Lower leg skin (tissue), 4 donors: ENCODE data around the gene NT5C1B. TPM values are rescaled to one million over a fixed set of nuclear protein-coding genes. Genes with fewer than 3 reads are reported as not detected.
A peak's percentile ranks its signal among the peaks of the same experiment; 100 is the strongest.

Experiments
- DNase-seq, 2 donors: peaks; one replicate each; pipeline ENCODE4 v3.0.0-alpha.2; 2019; ENCODE audit warnings: low spot score in 2 of 2
- H3K4me3 ChIP-seq: fragments of 200-600 bp; sonication (generic); 2 replicates; pipeline ENCODE4 v1.5.1; 2017; ENCODE audit warnings: mild to moderate bottlenecking, low read depth; ENCODE audit not compliant: poor library complexity, severe bottlenecking
- POLR2A ChIP-seq, 2 donors: fragments of 450-650 bp; IDR thresholded peaks; one replicate each; pipeline ENCODE4 v1.6.1; 2016 to 2017; ENCODE audit warnings: antibody characterized with exemption in 2 of 2, mild to moderate bottlenecking in 1 of 2, moderate library complexity in 1 of 2
- WGBS, 2 donors: methylation state at CpG; one replicate each; pipeline ENCODE4 v1.1.5; 2018; 5-methylcytosine and 5-hydroxymethylcytosine counted together
- intact Hi-C: fragments of 100-400 bp; cut with DNase I; formaldehyde crosslinking; loops from one replicate; pipeline ENCODE4 v1.15.0; 2023; ENCODE audit warnings: low total_unique reads
- total RNA-seq, 4 donors: library from RNA; depleted of rRNA; stranded (reverse); fragments of >200 nt; gene quantifications; one replicate each; pipeline ENCODE4 v1.1.0, GENCODE V29; 2016
- TF ChIP-seq, protein P1 (sequence below), 3 donors: fragments of 450-650 bp; IDR thresholded peaks; one replicate each; pipeline ENCODE4 v1.5.1; 2016; ENCODE audit warnings: antibody characterized with exemption in 3 of 3, mild to moderate bottlenecking in 3 of 3, moderate library complexity in 2 of 3

NT5C1B gene
- total RNA-seq, 4 donors from 2014 or later: not detected

DNA sequence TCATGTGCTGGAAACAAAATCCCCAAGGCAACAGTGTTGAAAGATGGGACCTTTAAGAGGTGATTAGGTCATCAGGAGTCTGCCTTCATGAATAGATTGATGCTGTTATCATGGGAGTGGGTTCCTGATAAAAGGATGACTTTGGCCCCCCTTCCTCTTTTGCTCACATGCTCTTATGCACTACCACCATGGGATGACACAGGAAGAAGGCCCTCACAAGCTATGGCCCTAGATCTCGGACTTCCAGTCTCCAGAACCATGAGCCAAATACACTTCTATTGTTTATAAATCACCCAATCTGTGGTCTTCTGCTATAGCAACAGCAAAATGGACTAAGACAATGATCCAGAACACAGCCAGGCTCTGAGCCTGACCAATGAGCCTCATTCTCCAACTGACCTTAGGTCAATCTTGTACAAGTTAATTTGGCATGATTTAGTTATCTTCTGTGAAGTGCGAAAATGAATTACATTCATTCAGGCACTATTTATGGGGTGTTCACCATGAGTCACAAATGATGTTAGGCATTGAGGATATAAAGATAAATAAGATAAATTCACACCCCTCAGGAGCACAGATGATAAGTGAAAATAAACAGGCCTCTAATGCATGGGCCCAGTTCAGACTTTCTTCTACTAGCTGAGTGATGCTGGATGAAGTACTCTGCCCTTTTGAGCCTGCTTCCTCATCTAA lies 37.7 kb upstream of the NT5C1B start:
- intact Hi-C loops: no loop called here
- WGBS, 2 donors: 74% methylated on average over 2 of the region's 2 CpGs
- DNase-seq: no peak
- TF ChIP-seq POLR2A (IDR thresholded peaks at IDR 0.05): no peak
- TF ChIP-seq, protein P1, sequence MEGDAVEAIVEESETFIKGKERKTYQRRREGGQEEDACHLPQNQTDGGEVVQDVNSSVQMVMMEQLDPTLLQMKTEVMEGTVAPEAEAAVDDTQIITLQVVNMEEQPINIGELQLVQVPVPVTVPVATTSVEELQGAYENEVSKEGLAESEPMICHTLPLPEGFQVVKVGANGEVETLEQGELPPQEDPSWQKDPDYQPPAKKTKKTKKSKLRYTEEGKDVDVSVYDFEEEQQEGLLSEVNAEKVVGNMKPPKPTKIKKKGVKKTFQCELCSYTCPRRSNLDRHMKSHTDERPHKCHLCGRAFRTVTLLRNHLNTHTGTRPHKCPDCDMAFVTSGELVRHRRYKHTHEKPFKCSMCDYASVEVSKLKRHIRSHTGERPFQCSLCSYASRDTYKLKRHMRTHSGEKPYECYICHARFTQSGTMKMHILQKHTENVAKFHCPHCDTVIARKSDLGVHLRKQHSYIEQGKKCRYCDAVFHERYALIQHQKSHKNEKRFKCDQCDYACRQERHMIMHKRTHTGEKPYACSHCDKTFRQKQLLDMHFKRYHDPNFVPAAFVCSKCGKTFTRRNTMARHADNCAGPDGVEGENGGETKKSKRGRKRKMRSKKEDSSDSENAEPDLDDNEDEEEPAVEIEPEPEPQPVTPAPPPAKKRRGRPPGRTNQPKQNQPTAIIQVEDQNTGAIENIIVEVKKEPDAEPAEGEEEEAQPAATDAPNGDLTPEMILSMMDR (IDR thresholded peaks at IDR 0.05): no peak
- H3K4me3 ChIP-seq: no peak overlapping the region

- TF ChIP-seq, protein P1 (IDR thresholded peaks at IDR 0.05): no peak
- no peak for TF ChIP-seq POLR2A (IDR thresholded peaks at IDR 0.05)
- WGBS, 2 donors: 45 to 50% methylated on average over 2 of the region's 2 CpGs
- H3K4me3 ChIP-seq: no peak overlapping the region
- intact Hi-C loops: no loop called here
- DNase-seq: peak in 1 of 2 donors; percentile 24
Measured at GRCh38 chr2:18626256-18626668, 36.9 kb upstream of the NT5C1B start.

DNA sequence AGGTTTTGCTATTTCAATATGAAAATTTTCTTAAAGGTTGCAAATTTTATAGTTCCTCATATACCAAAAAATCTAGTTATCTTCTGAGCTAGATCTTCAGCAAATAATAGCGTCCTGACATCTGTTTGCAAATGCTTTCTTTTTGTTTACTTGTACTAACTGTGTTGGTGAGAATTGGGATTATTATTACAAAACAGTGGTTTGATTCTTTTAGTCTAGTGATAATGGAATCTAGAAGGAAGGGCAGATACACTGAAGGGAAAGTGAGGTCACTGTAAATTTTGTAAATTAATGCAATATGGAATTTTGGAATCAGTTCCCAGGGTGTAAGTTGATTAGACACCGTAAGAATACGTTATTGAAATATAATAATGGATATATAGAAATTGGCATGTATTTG lies 36.2 kb upstream of the NT5C1B start:
- no peak for DNase-seq
- intact Hi-C loops: no loop called here
- H3K4me3 ChIP-seq: no peak overlapping the region
- TF ChIP-seq POLR2A (IDR thresholded peaks at IDR 0.05): no peak
- TF ChIP-seq, protein P1 (IDR thresholded peaks at IDR 0.05): no peak
- WGBS, 2 donors: 68% methylated on average over 3 of the region's 3 CpGs

DNA sequence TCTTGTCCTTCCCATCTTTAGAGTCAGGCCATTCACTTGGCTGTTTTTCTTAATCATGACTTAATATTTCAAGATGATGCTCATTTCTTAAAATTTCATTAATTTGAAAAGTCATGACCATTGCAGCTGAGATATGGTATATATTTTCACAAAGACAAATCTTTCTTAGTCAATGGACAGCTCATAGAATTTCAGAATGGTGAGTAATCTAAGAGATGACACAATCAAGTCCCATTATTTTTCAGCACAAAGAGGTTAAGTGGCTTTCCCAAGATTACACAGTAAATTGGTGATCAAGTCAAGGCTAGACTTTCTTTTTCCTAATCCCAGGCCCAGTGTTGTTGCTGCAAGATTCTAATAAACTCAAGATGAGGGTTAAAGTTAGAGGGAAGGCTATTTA lies 34.4 kb upstream of the NT5C1B start:
- DNase-seq: no peak
- no peak for TF ChIP-seq POLR2A (IDR thresholded peaks at IDR 0.05)
- intact Hi-C loops: no loop called here
- no peak overlapping the region for H3K4me3 ChIP-seq

DNA sequence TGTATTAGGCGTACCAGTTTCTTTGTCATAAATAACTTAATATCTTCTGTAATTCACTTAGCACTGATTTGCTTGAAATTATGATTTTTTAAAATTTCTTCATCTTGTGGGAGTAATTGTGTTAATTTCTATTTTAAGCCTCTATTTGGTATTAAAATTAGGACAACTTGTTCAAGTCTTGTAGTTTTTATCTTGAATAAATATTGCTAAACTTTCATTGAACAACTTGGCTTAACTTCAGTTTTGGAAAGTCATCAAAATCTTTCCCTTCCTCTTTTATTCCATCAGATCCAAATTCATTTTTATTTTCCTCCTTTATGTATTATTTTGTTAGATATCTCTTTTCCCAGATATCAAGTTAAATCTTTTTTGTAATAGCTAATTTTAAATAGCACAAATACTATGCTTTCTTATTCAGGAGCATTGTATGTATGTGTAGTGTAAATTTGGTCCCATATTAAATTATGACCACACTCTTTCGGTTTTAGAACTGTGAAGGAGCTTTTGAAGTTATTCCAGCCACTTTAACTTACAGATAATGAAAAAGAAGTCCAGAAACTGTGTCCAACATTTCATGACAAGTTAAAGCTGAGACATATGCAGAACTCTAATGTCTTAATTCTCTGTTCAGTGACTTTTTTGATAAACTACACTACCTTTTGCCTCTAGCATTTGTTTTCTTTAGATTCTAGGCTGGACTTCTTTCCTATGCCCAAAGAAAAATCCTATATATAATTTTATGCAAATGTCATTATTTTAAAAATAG lies 31.7 kb upstream of the NT5C1B start:
- intact Hi-C loops: no loop called here

DNA sequence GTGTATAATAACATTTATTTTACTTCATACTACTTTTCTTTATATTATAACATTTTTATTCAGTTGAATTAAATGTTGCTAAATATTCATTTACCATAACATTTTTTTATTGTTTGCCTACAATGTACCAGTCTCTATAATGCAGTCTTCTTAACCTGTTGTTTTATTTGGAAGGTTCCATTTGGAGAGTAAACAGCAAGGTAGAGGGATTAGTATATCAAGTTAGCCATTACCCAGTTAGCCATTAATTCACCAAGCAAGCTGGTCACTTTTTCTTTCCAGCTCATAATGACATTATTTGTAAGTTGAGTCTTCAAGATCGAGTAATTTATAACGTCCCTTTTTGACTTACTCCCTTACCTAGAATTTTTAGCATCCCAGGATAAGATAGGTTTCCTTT lies 29.7 kb upstream of the NT5C1B start:
- no peak for DNase-seq
- WGBS, 2 donors: 86 to 89% methylated on average over 2 of the region's 2 CpGs
- intact Hi-C loops: no loop called here
- TF ChIP-seq POLR2A (IDR thresholded peaks at IDR 0.05): no peak
- TF ChIP-seq, protein P1 (IDR thresholded peaks at IDR 0.05): no peak
- H3K4me3 ChIP-seq: no peak overlapping the region

More for the DNA sequence above, 31.7 kb upstream of the NT5C1B start:
- 70 to 75% methylated on average over 2 of the region's 2 CpGs for WGBS, 2 donors
- no peak for TF ChIP-seq POLR2A (IDR thresholded peaks at IDR 0.05)
- TF ChIP-seq, protein P1 (IDR thresholded peaks at IDR 0.05): no peak
- no peak for DNase-seq
- H3K4me3 ChIP-seq: no peak overlapping the region
